ENCODE measurements around the gene ITGAD.

- TF ChIP-seq POLR2A (IDR thresholded peaks at IDR 0.05; ENCODE audit: low read depth, low read length), result no peak
- no peak for TF ChIP-seq SMC3 (IDR thresholded peaks at IDR 0.05; ENCODE audit: low read depth, low read length)
- no peak for TF ChIP-seq USF2 (IDR thresholded peaks at IDR 0.05; ENCODE audit: low read depth, low read length)
- no peak for TF ChIP-seq RFX5 (IDR thresholded peaks at IDR 0.05; ENCODE audit: low read depth, low read length)
- no peak for TF ChIP-seq MXI1 (IDR thresholded peaks at IDR 0.05; ENCODE audit: borderline replicate concordance, low read depth, low read length)
- TF ChIP-seq CTCF (conservative IDR thresholded peaks at IDR 0.05; ENCODE audit: low read depth, low read length), result no peak
- no peak for TF ChIP-seq MAZ (IDR thresholded peaks at IDR 0.05; ENCODE audit: borderline replicate concordance, low read depth, low read length)
- TF ChIP-seq CHD1 (IDR thresholded peaks at IDR 0.05; ENCODE audit: low read depth, low read length), result no peak
- TF ChIP-seq ELK1 (IDR thresholded peaks at IDR 0.05; ENCODE audit: borderline replicate concordance, low read depth, low read length), result no peak
- TF ChIP-seq FOS (IDR thresholded peaks at IDR 0.05; ENCODE audit: low read depth, low read length), result no peak
- TF ChIP-seq RAD21 (IDR thresholded peaks at IDR 0.05; ENCODE audit: low read length), result no peak
- no peak for TF ChIP-seq BHLHE40 (IDR thresholded peaks at IDR 0.05; ENCODE audit: low read depth, low read length)
- no peak for TF ChIP-seq CEBPB (IDR thresholded peaks at IDR 0.05; ENCODE audit: low read depth, low read length)
- TF ChIP-seq RCOR1 (IDR thresholded peaks at IDR 0.05; ENCODE audit: insufficient replicate concordance, low read length), result no peak
Observed at GRCh38 chr16:31453255-31454204, 60.4 kb downstream of the ITGAD start.
